BJ (cell line): ENCODE results near the gene ROPN1. TPM values are rescaled to one million over a fixed set of nuclear protein-coding genes. Genes with fewer than 3 reads are reported as not detected.
A peak's percentile ranks its signal among the peaks of the same experiment; 100 is the strongest.
"Not testable (repeated sequence)": the region's sequence is repeated elsewhere in the genome, so short reads cannot be mapped to it uniquely, and the experiment has no call there.

Source experiments
- CTCF ChIA-PET: fragments of 350-600 bp; formaldehyde crosslinking; extraction: SDS; loops from one replicate; lab custom pipeline; 2021; ENCODE audit warnings: antibody characterized with exemption, inconsistent platforms; lab: Yijun Ruan, JAX
- POLR2A ChIA-PET: fragments of 300-600 bp; sonication (Branson Sonifier 250); formaldehyde crosslinking; extraction: SDS; loops from one replicate; lab custom pipeline; 2021; ENCODE audit warnings: antibody characterized with exemption; lab: Charles Lee
- DNase-seq: peaks from one replicate; pipeline ENCODE4 v3.0.0-alpha.2; 2011; ENCODE audit warnings: low read depth
- H3K27me3 ChIP-seq: 2 replicates; pipeline ENCODE4 v1.6.0; 2011; ENCODE audit warnings: low read length; ENCODE audit not compliant: control insufficient read depth, insufficient read depth
- H3K36me3 ChIP-seq: 2 replicates; pipeline ENCODE4 v1.5.1; 2011; ENCODE audit warnings: low read length; ENCODE audit not compliant: control insufficient read depth, insufficient read depth
- H3K4me3 ChIP-seq: 2 replicates; pipeline ENCODE4 v1.5.1; 2011; ENCODE audit warnings: low read depth, mild to moderate bottlenecking, control low read depth, low read length
- polyA plus RNA-seq: library from polyadenylated mRNA; depleted of rRNA; stranded (reverse); fragments of >200 nt; gene quantifications from 2 replicates; pipeline ENCODE4 v1.2.3, GENCODE V29; 2011
- TF ChIP-seq, protein P1 (sequence below): IDR thresholded peaks from 2 replicates; pipeline ENCODE4 v1.5.1; 2011; ENCODE audit warnings: low read depth, mild to moderate bottlenecking, control low read depth, inconsistent platforms, low read length, moderate library complexity; ENCODE audit not compliant: insufficient read depth

The ROPN1 gene
- polyA plus RNA-seq, 1 experiment, result not detected

DNA sequence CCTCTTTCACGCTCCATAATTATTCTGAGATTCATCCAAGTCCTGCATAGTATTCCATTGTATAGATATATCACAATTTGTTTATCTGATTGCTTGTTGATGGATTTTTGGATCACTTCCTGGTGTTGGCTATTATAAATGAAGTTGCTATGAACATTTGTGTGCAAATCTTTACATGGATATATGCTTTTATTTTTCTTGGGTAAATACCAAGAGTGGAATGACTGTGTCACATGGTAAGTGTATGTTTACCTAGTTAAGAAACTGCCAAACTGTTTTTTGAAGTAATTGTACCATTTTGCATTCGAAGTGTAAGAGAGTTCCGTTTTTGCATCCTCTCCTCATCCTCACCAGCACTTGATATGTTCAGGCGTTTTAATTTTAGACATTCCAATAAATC lies 34.6 kb upstream of the ROPN1 start:
- TF ChIP-seq, protein P1, sequence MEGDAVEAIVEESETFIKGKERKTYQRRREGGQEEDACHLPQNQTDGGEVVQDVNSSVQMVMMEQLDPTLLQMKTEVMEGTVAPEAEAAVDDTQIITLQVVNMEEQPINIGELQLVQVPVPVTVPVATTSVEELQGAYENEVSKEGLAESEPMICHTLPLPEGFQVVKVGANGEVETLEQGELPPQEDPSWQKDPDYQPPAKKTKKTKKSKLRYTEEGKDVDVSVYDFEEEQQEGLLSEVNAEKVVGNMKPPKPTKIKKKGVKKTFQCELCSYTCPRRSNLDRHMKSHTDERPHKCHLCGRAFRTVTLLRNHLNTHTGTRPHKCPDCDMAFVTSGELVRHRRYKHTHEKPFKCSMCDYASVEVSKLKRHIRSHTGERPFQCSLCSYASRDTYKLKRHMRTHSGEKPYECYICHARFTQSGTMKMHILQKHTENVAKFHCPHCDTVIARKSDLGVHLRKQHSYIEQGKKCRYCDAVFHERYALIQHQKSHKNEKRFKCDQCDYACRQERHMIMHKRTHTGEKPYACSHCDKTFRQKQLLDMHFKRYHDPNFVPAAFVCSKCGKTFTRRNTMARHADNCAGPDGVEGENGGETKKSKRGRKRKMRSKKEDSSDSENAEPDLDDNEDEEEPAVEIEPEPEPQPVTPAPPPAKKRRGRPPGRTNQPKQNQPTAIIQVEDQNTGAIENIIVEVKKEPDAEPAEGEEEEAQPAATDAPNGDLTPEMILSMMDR, result no peak
- ChIA-PET POLR2A (no interaction called here), CTCF (interaction anchor here (1.0 to 1.6 kb wide), 4 partner anchors 10 to 441 kb away, joined by 3 to 5 read pairs (median 4); no protein-coding TSS in a partner anchor)
- Histone ChIP-seq H3K36me3 (no peaks in the 10 kb centered on the region), H3K27me3 (peaks cover 7% of the 10 kb centered on the region), H3K4me3 (no peak overlapping the region)
- no peak for DNase-seq

DNA sequence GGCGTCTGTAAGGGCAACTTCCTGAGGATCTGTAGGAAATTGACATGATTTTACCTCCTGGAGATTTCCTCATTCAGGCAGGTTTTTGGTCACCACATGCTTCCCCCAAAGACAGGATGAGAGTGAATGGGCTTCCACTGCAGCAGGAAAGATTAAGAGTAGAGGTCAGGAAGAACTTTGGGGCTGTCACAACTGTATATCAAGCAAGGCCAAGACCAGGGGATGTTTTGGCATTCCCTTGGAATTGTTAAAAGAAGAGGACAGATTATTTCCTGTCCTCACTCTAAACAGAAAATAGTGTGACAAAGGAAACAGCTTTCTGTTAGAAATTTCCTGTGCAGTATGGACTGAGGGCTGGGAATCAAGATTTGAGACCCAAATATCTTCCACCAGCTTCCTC lies 31.6 kb upstream of the ROPN1 start:
- DNase-seq, POLR2A ChIA-PET, H3K36me3 ChIP-seq, H3K4me3 ChIP-seq, H3K27me3 ChIP-seq: not testable (repeated sequence)
- CTCF ChIA-PET, result interaction anchor here (1.1 to 1.2 kb wide), 2 partner anchors 9 kb away, joined by 3 read pairs; no protein-coding TSS in a partner anchor

DNA sequence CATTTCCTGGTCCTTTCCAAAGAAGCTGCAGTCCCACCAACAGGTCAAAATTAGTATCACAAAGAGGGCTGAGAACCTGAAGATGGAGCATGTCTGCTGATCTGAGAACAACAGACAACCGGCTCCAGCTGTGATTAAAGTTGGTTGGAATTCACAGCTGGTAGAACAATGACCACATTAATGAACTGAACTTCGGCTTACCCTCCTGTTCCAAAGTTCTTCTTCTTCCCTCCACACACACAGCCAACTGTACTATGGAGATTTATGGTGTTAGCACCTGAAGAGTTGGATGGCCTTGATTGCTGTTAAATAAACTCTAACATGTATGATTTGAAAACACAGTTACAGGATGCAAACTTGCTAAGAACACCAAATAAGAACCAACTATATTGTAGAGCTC lies 27.4 kb upstream of the ROPN1 start:
- Histone ChIP-seq H3K36me3 (no peaks in the 10 kb centered on the region), H3K4me3 (no peak overlapping the region), H3K27me3 (peaks cover 4% of the 10 kb centered on the region)
- TF ChIP-seq, protein P1, result no peak
- DNase-seq, result no peak
- ChIA-PET CTCF (interaction anchor here (0.9 to 8.5 kb wide), 6 partner anchors 13 to 541 kb away, joined by 4 to 84 read pairs (median 5); partner anchors contain the start of gene KALRN), POLR2A (no interaction called here)

DNA sequence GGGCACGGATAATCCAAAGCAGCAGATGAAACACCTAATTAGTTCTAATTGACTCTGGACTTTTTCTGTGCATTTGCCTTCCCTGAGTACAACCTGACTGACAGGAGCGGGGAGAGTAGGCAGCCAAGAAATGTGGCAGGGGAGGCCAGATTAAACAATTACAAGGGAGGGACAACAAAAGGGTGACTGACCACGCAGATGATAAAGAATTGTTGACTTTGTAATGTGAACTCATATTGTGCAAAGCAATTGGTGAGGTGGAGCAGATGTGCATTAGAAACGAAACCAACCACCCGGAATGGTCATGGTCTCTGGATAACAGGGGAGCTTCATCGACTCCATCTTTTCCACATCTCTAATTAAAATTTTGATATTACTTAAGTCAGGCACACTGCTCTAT lies 25.6 kb upstream of the ROPN1 start:
- H3K4me3 ChIP-seq, H3K36me3 ChIP-seq, POLR2A ChIA-PET, H3K27me3 ChIP-seq, DNase-seq: not testable (repeated sequence)
- CTCF ChIA-PET, result interaction anchor here (1.3 to 8.5 kb wide), 11 partner anchors 8 to 542 kb away, joined by 4 to 108 read pairs (median 10); partner anchors contain the start of gene KALRN

DNA sequence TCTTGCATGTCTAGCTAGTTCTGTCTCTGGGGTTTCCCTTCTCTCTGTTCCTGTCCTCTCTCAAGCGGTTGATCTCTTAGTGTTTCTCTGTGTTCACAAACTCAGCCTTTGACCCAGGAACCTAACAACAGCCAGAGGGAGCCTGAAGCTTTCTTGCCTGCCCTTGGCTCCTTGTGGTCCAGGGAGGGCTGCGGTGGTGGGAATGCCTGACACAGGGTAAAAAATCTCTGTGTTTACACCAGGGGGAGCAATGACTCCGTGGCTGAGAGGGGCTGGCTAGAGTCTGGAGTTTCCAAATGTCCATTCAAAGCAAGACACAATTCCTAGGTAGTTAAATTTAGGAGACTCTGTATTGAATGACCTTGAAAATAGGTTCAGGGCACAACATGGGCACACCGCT lies 24.6 kb upstream of the ROPN1 start:
- H3K27me3 ChIP-seq, POLR2A ChIA-PET: not testable (repeated sequence)
- CTCF ChIA-PET, result interaction anchor here (0.6 to 8.5 kb wide), 26 partner anchors 9 to 1742 kb away, joined by 3 to 108 read pairs (median 4); partner anchors contain the start of genes CCDC14 and KALRN

DNA sequence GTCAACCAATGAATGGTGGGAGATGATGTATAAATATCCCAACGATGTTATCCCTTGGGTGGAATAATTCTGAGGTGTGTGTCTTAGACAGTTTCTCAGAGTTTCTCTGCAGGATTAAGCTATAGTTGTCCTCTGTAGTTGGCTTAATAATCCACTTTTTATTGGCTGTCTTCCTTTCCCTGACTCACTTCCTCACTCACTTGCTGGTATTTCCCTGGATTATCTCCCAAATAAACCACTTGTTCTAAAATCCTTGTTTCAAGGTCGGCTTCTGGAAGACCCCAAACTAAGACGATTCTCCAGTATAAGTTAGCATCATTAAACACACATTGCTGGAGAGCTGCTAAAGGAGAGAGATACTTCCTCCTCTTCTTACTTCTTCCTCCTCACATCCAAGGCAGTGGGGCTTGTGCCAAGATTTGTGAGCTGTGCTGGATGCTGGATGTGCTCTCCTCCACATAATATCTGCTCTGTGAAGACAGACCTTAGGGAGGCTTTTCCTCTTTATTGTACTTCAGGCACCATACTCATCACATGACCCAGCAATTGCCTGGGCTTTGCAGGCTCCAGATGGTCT lies 22.5 kb upstream of the ROPN1 start:
- TF ChIP-seq, protein P1, result no peak
- no peak for DNase-seq
- H3K4me3 ChIP-seq, result no peak overlapping the region
- ChIA-PET CTCF (interaction anchor here (0.9 to 8.5 kb wide), 6 partner anchors 19 to 545 kb away, joined by 3 to 108 read pairs (median 38); partner anchors contain the start of gene KALRN), POLR2A (no interaction called here)
- H3K27me3 ChIP-seq, result no peaks in the 10 kb centered on the region; the same call in 1 of the 2 replicates
- H3K36me3 ChIP-seq, result no peaks in the 10 kb centered on the region

More for the DNA sequence above, 24.6 kb upstream of the ROPN1 start:
- not testable (repeated sequence) for H3K4me3 ChIP-seq, DNase-seq, H3K36me3 ChIP-seq
- TF ChIP-seq, protein P1, result peak; percentile 61

DNA sequence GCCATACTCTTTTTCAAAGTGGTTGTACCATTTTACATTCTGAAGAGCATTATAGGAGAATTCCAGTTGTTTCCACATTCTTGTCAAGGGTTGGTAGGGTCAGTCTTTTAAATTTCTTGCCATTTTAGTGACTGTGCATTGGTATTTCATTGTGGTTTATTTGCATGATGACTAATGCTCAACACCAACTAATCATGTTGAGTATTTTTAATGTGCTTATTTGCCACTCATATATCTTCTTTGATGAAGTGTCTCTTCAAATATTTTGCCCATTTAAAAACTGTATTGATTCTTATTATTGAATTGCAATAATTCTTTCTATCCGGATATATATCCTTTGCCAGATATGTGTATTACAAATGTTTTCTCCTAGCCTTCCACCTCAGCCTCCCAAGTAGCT lies 16.4 kb upstream of the ROPN1 start:
- H3K36me3 ChIP-seq, H3K27me3 ChIP-seq, H3K4me3 ChIP-seq, POLR2A ChIA-PET, DNase-seq: not testable (repeated sequence)
- CTCF ChIA-PET, result interaction anchor here (0.6 to 1.4 kb wide), 2 partner anchors 25 to 508 kb away, joined by 3 read pairs; partner anchors contain the start of gene KALRN
